Measurements from ENCODE around the gene ANAPC2. TPM values are rescaled to one million over a fixed set of nuclear protein-coding genes. Genes with fewer than 3 reads are reported as not detected.

The ANAPC2 gene
- total RNA-seq, 1 experiment from 2014 or later, result 95.4 TPM

- Histone ChIP-seq H3K4me1 (replicated peaks; ENCODE audit: insufficient read depth) (peaks cover 28% of the 10 kb centered on the region), H3K27me3 (ENCODE audit: insufficient read depth, low read depth) (no peaks in the 10 kb centered on the region), H3K79me2 (ENCODE audit: low read depth) (peaks cover 48% of the 10 kb centered on the region), H3K9me3 (ENCODE audit: insufficient read depth, low read depth) (no peaks in the 10 kb centered on the region), H3K4me2 (peak overlapping the region; percentile 100), H3K4me3 (peak overlapping the region; percentile 86), H2AFZ (peak overlapping the region; percentile 90), H3F3A (ENCODE audit: insufficient read depth, low read depth) (peaks cover 16% of the 10 kb centered on the region; the same call in 1 of the 2 replicates), H3K36me3 (ENCODE audit: low read depth) (no peaks in the 10 kb centered on the region), H3K9me2 (ENCODE audit: insufficient read depth) (no peaks in the 10 kb centered on the region), H3K27ac (peak overlapping the region; percentile 54), H4K20me1 (ENCODE audit: insufficient read depth) (no peaks in the 10 kb centered on the region)
- ChIA-PET CTCF (interaction anchor here (0.5 to 0.7 kb wide), 2 partner anchors 22 to 62 kb away, joined by 6 to 10 read pairs; no protein-coding TSS in a partner anchor), POLR2A (ENCODE audit: unreplicated experiment) (interaction anchor here (0.6 to 1.0 kb wide), 4 partner anchors 69 to 514 kb away, joined by 3 to 7 read pairs (median 4); no protein-coding TSS in a partner anchor)
- BruUV-seq (replicated peaks), result TSS peak; percentile 36
- DNase-seq, result no peak
- TF ChIP-seq, protein P1, sequence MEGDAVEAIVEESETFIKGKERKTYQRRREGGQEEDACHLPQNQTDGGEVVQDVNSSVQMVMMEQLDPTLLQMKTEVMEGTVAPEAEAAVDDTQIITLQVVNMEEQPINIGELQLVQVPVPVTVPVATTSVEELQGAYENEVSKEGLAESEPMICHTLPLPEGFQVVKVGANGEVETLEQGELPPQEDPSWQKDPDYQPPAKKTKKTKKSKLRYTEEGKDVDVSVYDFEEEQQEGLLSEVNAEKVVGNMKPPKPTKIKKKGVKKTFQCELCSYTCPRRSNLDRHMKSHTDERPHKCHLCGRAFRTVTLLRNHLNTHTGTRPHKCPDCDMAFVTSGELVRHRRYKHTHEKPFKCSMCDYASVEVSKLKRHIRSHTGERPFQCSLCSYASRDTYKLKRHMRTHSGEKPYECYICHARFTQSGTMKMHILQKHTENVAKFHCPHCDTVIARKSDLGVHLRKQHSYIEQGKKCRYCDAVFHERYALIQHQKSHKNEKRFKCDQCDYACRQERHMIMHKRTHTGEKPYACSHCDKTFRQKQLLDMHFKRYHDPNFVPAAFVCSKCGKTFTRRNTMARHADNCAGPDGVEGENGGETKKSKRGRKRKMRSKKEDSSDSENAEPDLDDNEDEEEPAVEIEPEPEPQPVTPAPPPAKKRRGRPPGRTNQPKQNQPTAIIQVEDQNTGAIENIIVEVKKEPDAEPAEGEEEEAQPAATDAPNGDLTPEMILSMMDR (conservative IDR thresholded peaks at IDR 0.05), result no peak
- no peak for TF ChIP-seq EZH2 (IDR thresholded peaks at IDR 0.05; ENCODE audit: low read depth)
- intact Hi-C loops (cut with micrococcal nuclease; ENCODE audit: unreplicated experiment), result loop anchor here (2.0 to 5.0 kb wide), 3 partner anchors 38 to 70 kb away; partner anchors contain the start of genes ANAPC2 and SSNA1
Observed at GRCh38 chr9:137128862-137129455, 59.4 kb downstream of the ANAPC2 start.

DNA sequence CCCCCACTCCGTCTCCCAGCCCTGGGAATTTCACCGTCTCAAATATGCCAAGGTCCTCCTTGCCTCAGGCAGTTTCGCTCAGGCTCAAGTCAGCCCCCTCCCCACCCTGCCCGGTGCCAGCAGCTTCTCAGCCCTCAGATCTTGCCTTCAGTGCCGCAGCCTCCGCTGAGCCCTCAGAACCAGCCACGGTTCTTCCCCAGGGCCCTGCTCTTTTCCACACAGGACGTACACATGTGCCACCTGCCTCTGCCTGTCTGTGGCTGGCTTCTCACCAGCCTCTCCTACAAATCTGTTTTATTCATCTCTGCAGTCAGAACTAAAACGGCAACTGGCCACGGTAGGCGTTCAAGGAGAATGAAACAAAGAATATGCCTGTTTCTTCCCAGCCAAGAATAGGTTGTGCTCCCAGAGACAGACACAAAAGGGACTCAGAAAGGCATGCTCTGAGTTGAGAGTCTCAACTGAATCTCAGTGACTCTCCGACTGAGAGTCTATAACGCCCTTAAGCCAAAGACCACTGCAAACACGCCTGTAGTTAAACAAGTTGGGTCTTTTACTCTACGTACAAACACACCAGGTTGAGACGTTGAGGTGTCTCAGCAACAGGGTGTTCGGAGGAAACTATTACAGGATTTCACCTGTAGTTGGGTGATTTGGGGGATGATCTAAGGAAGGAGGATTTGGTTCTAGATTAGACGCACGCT is 60.0 kb downstream of the ANAPC2 start:
- BruUV-seq (replicated peaks), result no TSS peak
- Histone ChIP-seq H2AFZ (peak overlapping the region; percentile 90), H3K27ac (peak overlapping the region; percentile 54), H3K4me1 (replicated peaks; ENCODE audit: insufficient read depth) (peaks cover 28% of the 10 kb centered on the region), H3K4me3 (peak overlapping the region; percentile 86), H3K4me2 (peak overlapping the region; percentile 100), H3K36me3 (ENCODE audit: low read depth) (no peaks in the 10 kb centered on the region), H3K9me3 (ENCODE audit: insufficient read depth, low read depth) (no peaks in the 10 kb centered on the region), H3K79me2 (ENCODE audit: low read depth) (peaks cover 48% of the 10 kb centered on the region), H3K27me3 (ENCODE audit: insufficient read depth, low read depth) (no peaks in the 10 kb centered on the region), H4K20me1 (ENCODE audit: insufficient read depth) (no peaks in the 10 kb centered on the region), H3F3A (ENCODE audit: insufficient read depth, low read depth) (peaks cover 10% of the 10 kb centered on the region; the same call in 1 of the 2 replicates), H3K9me2 (ENCODE audit: insufficient read depth) (no peaks in the 10 kb centered on the region)
- TF ChIP-seq EZH2 (IDR thresholded peaks at IDR 0.05; ENCODE audit: low read depth), result no peak
- TF ChIP-seq, protein P1 (conservative IDR thresholded peaks at IDR 0.05), result no peak
- POLR2A ChIA-PET (ENCODE audit: unreplicated experiment), result interaction anchor here (0.6 kb wide), 1 partner anchor 24 kb away, joined by 3 read pairs; no protein-coding TSS in a partner anchor
- DNase-seq, result no peak
- CTCF ChIA-PET, result interaction anchor here (0.6 to 0.8 kb wide), 5 partner anchors 60 to 462 kb away, joined by 3 to 17 read pairs (median 6); partner anchors contain the start of gene SSNA1
- intact Hi-C loops (cut with micrococcal nuclease; ENCODE audit: unreplicated experiment), result loop anchor here (2.0 to 5.0 kb wide), 3 partner anchors 39 to 70 kb away; partner anchors contain the start of genes ANAPC2 and SSNA1

All from PC-9 (cell line).